A549 (cell line): ENCODE measurements around the gene ATP1A4. TPM values are rescaled to one million over a fixed set of nuclear protein-coding genes. Genes with fewer than 3 reads are reported as not detected.

ENCODE experiments used
- ATAC-seq, 2 experiments: fragments of 200-7000 bp in 1 of 2; fragments of >200 bp in 1 of 2; cut with Nextera tagmentation in 1 of 2; cut with Tn5 transposase in 1 of 2; 3 replicates each; pipeline versions ENCODE4 v1.8.0 to v1.9.1; 2018 to 2020; ENCODE audit warnings: mild to moderate bottlenecking in 1 of 2, moderate library complexity in 1 of 2
- CTCF ChIA-PET: fragments of 300-600 bp; sonication (Branson Sonifier 250); formaldehyde crosslinking; extraction: SDS; loops from one replicate; lab custom pipeline; 2021; ENCODE audit warnings: antibody characterized with exemption, inconsistent platforms; lab: Yijun Ruan, JAX
- POLR2A ChIA-PET: fragments of 350-600 bp; formaldehyde crosslinking; extraction: SDS; loops from one replicate; lab custom pipeline; 2021; ENCODE audit warnings: antibody characterized with exemption, inconsistent platforms; lab: Yijun Ruan, JAX
- DNase-seq, 2 experiments: peaks; one replicate each; pipeline versions ENCODE4 v3.0.0 to v3.0.0-alpha.2; 2011 to 2016; ENCODE audit warnings: low read depth in 1 of 2, low spot score in 1 of 2
- FAIRE-seq: peaks from 2 replicates; lab custom pipeline; 2011; peaks lifted over from hg19 to GRCh38; lab: Jason Lieb, UNC
- H3K27ac ChIP-seq, 2 experiments: fragments of >200 bp; sonication (Bioruptor Twin); formaldehyde crosslinking; 3 replicates each; pipeline ENCODE4 v1.5.1; 2016 to 2017
- H3K4me1 ChIP-seq: fragments of >200 bp; sonication (Bioruptor Twin); formaldehyde crosslinking; 3 replicates; pipeline ENCODE4 v1.6.1; 2016
- H3K4me2 ChIP-seq: fragments of >200 bp; sonication (Bioruptor Twin); formaldehyde crosslinking; 3 replicates; pipeline ENCODE4 v1.6.1; 2016
- H3K4me3 ChIP-seq: fragments of >200 bp; sonication (Bioruptor Twin); formaldehyde crosslinking; 3 replicates; pipeline ENCODE4 v1.5.1; 2016
- H3K9me3 ChIP-seq: fragments of >200 bp; sonication (Bioruptor Twin); formaldehyde crosslinking; 3 replicates; pipeline ENCODE4 v1.6.1; 2016
- CBX2 ChIP-seq: fragments of 200-600 bp; sonication (generic); IDR thresholded peaks from 2 replicates; pipeline ENCODE4 v1.6.1; 2016; ENCODE audit warnings: low read depth, mild to moderate bottlenecking, borderline replicate concordance
- CHD2 ChIP-seq: fragments of 150-350 bp; IDR thresholded peaks from 2 replicates; pipeline ENCODE4 v1.6.1; 2014; ENCODE audit warnings: low read length; ENCODE audit not compliant: partially characterized antibody
- FOSB ChIP-seq: fragments of 250-450 bp; sonication (Bioruptor Pico); IDR thresholded peaks from 2 replicates; pipeline ENCODE4 v1.5.0; 2020; ENCODE audit warnings: mild to moderate bottlenecking, moderate library complexity
- GATA3 ChIP-seq: IDR thresholded peaks from 2 replicates; pipeline ENCODE4 v1.6.1; 2012; ENCODE audit warnings: borderline replicate concordance
- HDAC2 ChIP-seq: fragments of 200-600 bp; sonication (generic); IDR thresholded peaks from 2 replicates; pipeline ENCODE4 v1.6.1; 2016
- HOXB5 ChIP-seq: fragments of 250-450 bp; sonication (Bioruptor Pico); IDR thresholded peaks from 2 replicates; pipeline ENCODE4 v1.5.0; 2020; ENCODE audit warnings: mild to moderate bottlenecking, moderate library complexity
- MAFK ChIP-seq: fragments of 450-650 bp; IDR thresholded peaks from 2 replicates; pipeline ENCODE4 v1.6.1; 2014; ENCODE audit not compliant: partially characterized antibody
- MAZ ChIP-seq: fragments of 150-350 bp; IDR thresholded peaks from 2 replicates; pipeline ENCODE4 v1.6.1; 2014; ENCODE audit warnings: antibody characterized with exemption, low read depth, low read length, borderline replicate concordance
- MYC ChIP-seq: IDR thresholded peaks from 2 replicates; pipeline ENCODE4 v1.6.1; 2012; ENCODE audit warnings: mild to moderate bottlenecking, inconsistent platforms, low read length, improper control_type of control experiment, borderline replicate concordance
- POLR2A ChIP-seq: IDR thresholded peaks from 2 replicates; pipeline ENCODE4 v1.6.1; 2012; ENCODE audit warnings: mild to moderate bottlenecking, low read length
- RAD21 ChIP-seq, 2 experiments: fragments of >200 bp in 1 of 2; sonication (Bioruptor Twin) in 1 of 2; formaldehyde crosslinking in 1 of 2; IDR thresholded peaks in 1 of 2; conservative IDR thresholded peaks in 1 of 2; 2 replicates in 1 of 2; 3 replicates in 1 of 2; pipeline ENCODE4 v1.6.1; 2012 to 2018; ENCODE audit warnings: inconsistent platforms in 1 of 2
- RARB ChIP-seq: fragments of 250-450 bp; sonication (Bioruptor Pico); IDR thresholded peaks from 2 replicates; pipeline ENCODE4 v1.8.0; 2021; ENCODE audit warnings: mild to moderate bottlenecking, moderate library complexity
- RNF2 ChIP-seq: fragments of 200-600 bp; sonication (generic); IDR thresholded peaks from 2 replicates; pipeline ENCODE4 v1.6.1; 2016; ENCODE audit warnings: low read depth, mild to moderate bottlenecking, antibody characterized with exemption, moderate library complexity, borderline replicate concordance
- SMC3 ChIP-seq: fragments of >200 bp; sonication (Bioruptor Twin); formaldehyde crosslinking; IDR thresholded peaks from 3 replicates; pipeline ENCODE4 v1.6.1; 2018; ENCODE audit warnings: inconsistent platforms
- SREBF2 ChIP-seq: fragments of 450-650 bp; IDR thresholded peaks from 2 replicates; pipeline ENCODE4 v1.6.1; 2014; ENCODE audit warnings: mild to moderate bottlenecking, moderate library complexity
- ZFP36 ChIP-seq: fragments of 450-650 bp; IDR thresholded peaks from 2 replicates; pipeline ENCODE4 v1.6.1; 2014; ENCODE audit warnings: borderline replicate concordance; ENCODE audit not compliant: partially characterized antibody
- WGBS: methylation state at CpG from one replicate; pipeline ENCODE4 v1.1.6; 2017; ENCODE audit errors: missing lambda C conversion rate; 5-methylcytosine and 5-hydroxymethylcytosine counted together
- polyA plus RNA-seq, 4 experiments: library from polyadenylated mRNA; depleted of rRNA in 3 of 4; stranded (reverse); fragments of >200 nt; fragmentation: RNase III in 1 of 4; extraction: RNeasy Plus Mini Kit Qiagen cat#74134 plus additional on column Dnase treatment in 1 of 4; gene quantifications; 2 replicates in 3 of 4; 3 replicates in 1 of 4; pipeline ENCODE4 v1.2.3, GENCODE V29; 2011 to 2017
- TF ChIP-seq, protein P1 (sequence below): fragments of >200 bp; sonication (Bioruptor Twin); formaldehyde crosslinking; IDR thresholded peaks from 3 replicates; pipeline ENCODE4 v1.5.1; 2016
- TF ChIP-seq, protein P2 (sequence below): fragments of 150-350 bp; IDR thresholded peaks from 2 replicates; pipeline ENCODE4 v1.6.1; 2014; ENCODE audit warnings: low read depth, mild to moderate bottlenecking, low read length
- TF ChIP-seq, protein P3 (sequence below): IDR thresholded peaks from 2 replicates; pipeline ENCODE4 v1.6.1; 2012; ENCODE audit warnings: low read depth, borderline replicate concordance
- TF ChIP-seq, protein P4 (sequence below): fragments of 200-600 bp; sonication (generic); IDR thresholded peaks from 2 replicates; pipeline ENCODE4 v1.6.1; 2016; ENCODE audit warnings: antibody characterized with exemption, mild to moderate bottlenecking, moderate library complexity

The ATP1A4 gene
- polyA plus RNA-seq, 2 of the 4 experiments (the other 2 are of a cell fraction), result not detected

DNA sequence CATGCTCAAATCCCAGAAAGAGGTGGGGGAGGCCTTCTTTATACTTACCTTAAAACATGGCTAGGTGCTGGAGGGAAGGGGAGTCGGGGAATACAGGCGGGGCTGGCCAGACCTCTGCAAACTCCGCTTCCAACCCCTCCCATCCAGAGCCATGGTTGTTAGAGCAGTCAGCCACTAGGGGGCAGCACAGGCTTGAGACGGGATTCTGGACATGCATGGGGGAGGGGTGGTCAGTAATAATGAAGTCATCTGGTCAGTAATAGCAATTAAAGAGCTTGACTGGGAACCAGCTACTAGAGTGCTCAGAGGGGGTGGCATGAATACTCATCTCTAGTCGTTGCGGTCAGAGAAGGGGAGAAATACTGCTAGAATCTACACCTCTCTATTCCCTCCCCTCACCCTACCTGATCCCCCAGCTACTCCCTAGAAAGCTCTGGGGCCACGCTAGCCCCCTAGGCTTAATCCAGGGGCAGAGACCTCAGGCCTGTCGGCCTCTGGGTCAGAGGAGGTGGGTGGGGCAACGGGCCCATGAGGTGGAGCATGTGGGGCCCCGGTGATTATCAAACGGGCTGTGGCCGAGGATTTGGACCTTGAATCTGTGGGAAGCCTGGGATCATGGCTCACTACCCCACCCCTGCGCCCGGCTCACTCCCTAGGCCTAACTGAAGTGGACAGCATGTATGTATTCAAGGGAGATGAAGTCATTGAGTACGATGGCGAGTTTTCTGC, 41.9 kb downstream of the ATP1A4 start:
- WGBS, result 31% methylated on average over 16 of the region's 16 CpGs
- H3K4me3 ChIP-seq, result no peak overlapping the region
- DNase-seq (peak; percentile 68 to 78), FAIRE-seq (peak; percentile 36), ATAC-seq (peak; percentile 75 to 89)
- ChIA-PET CTCF (interaction anchor here (0.5 to 6.7 kb wide), 75 partner anchors 10 to 1871 kb away, joined by 3 to 108 read pairs (median 6); partner anchors contain the start of genes ATP1A4, DCAF8, IGSF8 and KCNJ9), POLR2A (interaction anchor here (1.2 kb wide), 1 partner anchor 26 kb away, joined by 3 read pairs; no protein-coding TSS in a partner anchor)
- TF ChIP-seq MYC (no peak), RAD21 (conservative IDR thresholded peaks at IDR 0.05 in 1 of 2, IDR thresholded peaks at IDR 0.05 in 1 of 2) (peak; percentile 92 to 95), CHD2 (peak; percentile 35), SMC3 (peak; percentile 90), ZFP36 (no peak), MAFK (no peak), GATA3 (no peak), MAZ (0 out of 2 replicates have a peak, but pooled peaks have one; percentile 68)
- TF ChIP-seq, protein P1, sequence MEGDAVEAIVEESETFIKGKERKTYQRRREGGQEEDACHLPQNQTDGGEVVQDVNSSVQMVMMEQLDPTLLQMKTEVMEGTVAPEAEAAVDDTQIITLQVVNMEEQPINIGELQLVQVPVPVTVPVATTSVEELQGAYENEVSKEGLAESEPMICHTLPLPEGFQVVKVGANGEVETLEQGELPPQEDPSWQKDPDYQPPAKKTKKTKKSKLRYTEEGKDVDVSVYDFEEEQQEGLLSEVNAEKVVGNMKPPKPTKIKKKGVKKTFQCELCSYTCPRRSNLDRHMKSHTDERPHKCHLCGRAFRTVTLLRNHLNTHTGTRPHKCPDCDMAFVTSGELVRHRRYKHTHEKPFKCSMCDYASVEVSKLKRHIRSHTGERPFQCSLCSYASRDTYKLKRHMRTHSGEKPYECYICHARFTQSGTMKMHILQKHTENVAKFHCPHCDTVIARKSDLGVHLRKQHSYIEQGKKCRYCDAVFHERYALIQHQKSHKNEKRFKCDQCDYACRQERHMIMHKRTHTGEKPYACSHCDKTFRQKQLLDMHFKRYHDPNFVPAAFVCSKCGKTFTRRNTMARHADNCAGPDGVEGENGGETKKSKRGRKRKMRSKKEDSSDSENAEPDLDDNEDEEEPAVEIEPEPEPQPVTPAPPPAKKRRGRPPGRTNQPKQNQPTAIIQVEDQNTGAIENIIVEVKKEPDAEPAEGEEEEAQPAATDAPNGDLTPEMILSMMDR, result peak; percentile 92
- TF ChIP-seq, protein P2, sequence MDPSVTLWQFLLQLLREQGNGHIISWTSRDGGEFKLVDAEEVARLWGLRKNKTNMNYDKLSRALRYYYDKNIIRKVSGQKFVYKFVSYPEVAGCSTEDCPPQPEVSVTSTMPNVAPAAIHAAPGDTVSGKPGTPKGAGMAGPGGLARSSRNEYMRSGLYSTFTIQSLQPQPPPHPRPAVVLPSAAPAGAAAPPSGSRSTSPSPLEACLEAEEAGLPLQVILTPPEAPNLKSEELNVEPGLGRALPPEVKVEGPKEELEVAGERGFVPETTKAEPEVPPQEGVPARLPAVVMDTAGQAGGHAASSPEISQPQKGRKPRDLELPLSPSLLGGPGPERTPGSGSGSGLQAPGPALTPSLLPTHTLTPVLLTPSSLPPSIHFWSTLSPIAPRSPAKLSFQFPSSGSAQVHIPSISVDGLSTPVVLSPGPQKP, result no peak
- H3K4me1 ChIP-seq, result peaks cover 18% of the 10 kb centered on the region
- no peaks in the 10 kb centered on the region for H3K9me3 ChIP-seq
- H3K4me2 ChIP-seq, result peak overlapping the region; percentile 46
- peak overlapping the region; percentile 43 to 61; a peak in 5 of 6 replicates for H3K27ac ChIP-seq

DNA sequence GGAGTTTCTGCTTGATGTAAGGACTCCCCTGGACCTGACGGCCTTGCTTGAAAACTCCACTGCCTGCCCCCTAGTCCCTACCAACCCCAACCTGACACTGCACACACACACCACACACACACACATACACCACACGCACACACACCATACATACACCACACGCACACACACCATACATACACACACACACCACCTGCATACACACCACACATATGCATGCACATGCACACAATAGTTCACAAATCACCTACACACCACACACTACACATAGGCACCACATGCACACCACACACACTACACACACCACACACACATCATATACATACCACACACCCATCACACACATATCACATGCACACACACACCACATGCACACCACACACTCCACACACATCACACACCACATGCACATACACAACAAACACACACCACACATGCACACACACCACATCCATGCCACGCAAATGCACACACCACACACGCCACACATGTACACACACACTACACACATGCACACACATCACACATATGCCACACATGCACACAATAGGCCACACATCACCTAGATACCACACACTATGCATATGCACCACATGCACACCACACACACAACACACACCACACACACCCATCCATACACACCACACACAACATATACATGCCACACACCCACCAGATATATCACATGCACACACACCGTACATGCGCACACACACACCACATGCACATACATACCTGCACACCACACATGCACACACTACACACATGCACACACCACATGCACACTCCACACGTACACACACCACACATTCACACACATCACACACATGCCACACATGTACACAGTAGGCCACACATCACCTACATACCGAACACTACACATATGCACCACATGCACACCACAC, 42.7 kb downstream of the ATP1A4 start:
- FAIRE-seq, result no peak
- POLR2A ChIA-PET, result interaction anchor here (1.2 kb wide), 1 partner anchor 26 kb away, joined by 3 read pairs; no protein-coding TSS in a partner anchor

DNA sequence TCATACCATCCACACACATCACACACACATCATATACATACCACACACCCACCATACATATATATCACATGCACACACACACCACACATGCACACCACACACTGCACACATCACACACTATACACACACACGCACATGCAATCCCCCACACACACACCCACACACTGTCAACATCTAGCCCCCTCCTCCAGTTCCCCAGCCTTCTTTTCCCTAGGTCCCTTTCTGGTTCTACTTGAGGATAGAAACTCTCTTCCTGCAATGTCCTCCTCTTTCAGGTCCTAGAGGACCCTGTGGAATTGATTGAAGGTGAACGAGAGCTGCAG, 43.3 kb downstream of the ATP1A4 start:
- Histone ChIP-seq H3K4me1 (peaks cover 13% of the 10 kb centered on the region), H3K27ac (no peak overlapping the region), H3K4me3 (no peak overlapping the region), H3K4me2 (no peak overlapping the region), H3K9me3 (no peaks in the 10 kb centered on the region)
- ChIA-PET POLR2A (no interaction called here), CTCF (interaction anchor here (1.6 to 2.6 kb wide), 4 partner anchors 58 to 187 kb away, joined by 4 to 22 read pairs (median 10); no protein-coding TSS in a partner anchor)
- ATAC-seq, result no peak
- no peak for TF ChIP-seq CBX2
- no peak for TF ChIP-seq RNF2
- no peak for TF ChIP-seq HDAC2
- TF ChIP-seq HOXB5 (CRISPR knock-in tag), result no peak
- TF ChIP-seq, protein P3, sequence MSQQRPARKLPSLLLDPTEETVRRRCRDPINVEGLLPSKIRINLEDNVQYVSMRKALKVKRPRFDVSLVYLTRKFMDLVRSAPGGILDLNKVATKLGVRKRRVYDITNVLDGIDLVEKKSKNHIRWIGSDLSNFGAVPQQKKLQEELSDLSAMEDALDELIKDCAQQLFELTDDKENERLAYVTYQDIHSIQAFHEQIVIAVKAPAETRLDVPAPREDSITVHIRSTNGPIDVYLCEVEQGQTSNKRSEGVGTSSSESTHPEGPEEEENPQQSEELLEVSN, result no peak
- TF ChIP-seq MAFK, result no peak
- no peak for TF ChIP-seq FOSB (CRISPR knock-in tag)
- TF ChIP-seq, protein P4, sequence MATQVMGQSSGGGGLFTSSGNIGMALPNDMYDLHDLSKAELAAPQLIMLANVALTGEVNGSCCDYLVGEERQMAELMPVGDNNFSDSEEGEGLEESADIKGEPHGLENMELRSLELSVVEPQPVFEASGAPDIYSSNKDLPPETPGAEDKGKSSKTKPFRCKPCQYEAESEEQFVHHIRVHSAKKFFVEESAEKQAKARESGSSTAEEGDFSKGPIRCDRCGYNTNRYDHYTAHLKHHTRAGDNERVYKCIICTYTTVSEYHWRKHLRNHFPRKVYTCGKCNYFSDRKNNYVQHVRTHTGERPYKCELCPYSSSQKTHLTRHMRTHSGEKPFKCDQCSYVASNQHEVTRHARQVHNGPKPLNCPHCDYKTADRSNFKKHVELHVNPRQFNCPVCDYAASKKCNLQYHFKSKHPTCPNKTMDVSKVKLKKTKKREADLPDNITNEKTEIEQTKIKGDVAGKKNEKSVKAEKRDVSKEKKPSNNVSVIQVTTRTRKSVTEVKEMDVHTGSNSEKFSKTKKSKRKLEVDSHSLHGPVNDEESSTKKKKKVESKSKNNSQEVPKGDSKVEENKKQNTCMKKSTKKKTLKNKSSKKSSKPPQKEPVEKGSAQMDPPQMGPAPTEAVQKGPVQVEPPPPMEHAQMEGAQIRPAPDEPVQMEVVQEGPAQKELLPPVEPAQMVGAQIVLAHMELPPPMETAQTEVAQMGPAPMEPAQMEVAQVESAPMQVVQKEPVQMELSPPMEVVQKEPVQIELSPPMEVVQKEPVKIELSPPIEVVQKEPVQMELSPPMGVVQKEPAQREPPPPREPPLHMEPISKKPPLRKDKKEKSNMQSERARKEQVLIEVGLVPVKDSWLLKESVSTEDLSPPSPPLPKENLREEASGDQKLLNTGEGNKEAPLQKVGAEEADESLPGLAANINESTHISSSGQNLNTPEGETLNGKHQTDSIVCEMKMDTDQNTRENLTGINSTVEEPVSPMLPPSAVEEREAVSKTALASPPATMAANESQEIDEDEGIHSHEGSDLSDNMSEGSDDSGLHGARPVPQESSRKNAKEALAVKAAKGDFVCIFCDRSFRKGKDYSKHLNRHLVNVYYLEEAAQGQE, result no peak
- TF ChIP-seq RARB (CRISPR knock-in tag), result no peak
- TF ChIP-seq SREBF2, result no peak
- no peak for DNase-seq
- 60% methylated on average over 2 of the region's 2 CpGs for WGBS
- FAIRE-seq, result no peak

More for the DNA sequence above, 42.7 kb downstream of the ATP1A4 start:
- DNase-seq (no peak), ATAC-seq (no peak)
- CTCF ChIA-PET, result interaction anchor here (0.5 to 6.7 kb wide), 73 partner anchors 9 to 1870 kb away, joined by 3 to 108 read pairs (median 6); partner anchors contain the start of genes ATP1A4, DCAF8, IGSF8 and KCNJ9
- H3K9me3 ChIP-seq, result no peaks in the 10 kb centered on the region
- WGBS, result 75% methylated on average over 9 of the region's 9 CpGs
- peak overlapping the region in 1 of 2 experiments; percentile 43; a peak in 2 of 6 replicates for H3K27ac ChIP-seq
- no peak overlapping the region for H3K4me2 ChIP-seq
- H3K4me3 ChIP-seq, result no peak overlapping the region
- TF ChIP-seq RNF2 (no peak), POLR2A (0 out of 2 replicates have a peak, but pooled peaks have one; percentile 5)
- peaks cover 18% of the 10 kb centered on the region for H3K4me1 ChIP-seq
